GM18526 (cell line): Measurements from ENCODE around the gene SETBP1.

Experiments
- POLR2A ChIP-seq: IDR thresholded peaks from 3 replicates; pipeline ENCODE4 v1.6.1; 2011; ENCODE audit not compliant: insufficient read length; ENCODE audit errors: extremely low read depth

The SETBP1 gene

DNA sequence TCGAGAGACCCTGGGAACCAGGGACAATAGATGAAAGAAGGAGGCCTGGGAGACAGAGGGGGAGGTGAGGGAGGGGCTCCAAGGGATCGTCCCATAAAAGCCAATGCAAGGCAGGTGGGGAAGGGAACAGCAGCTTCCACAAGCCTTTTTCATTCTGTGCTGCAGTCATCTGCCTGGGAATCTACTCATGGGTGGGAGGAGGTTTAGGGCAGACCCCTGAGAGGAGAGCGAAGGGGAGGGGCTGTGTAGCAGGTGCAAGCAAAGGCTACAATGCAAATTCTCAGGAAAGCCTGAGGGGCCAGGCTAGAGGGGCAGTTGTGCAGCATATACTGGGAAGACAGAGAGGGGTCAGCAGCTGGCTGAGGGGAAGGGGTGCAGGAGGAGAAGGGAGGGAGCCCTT is 135.4 kb downstream of the SETBP1 start:
- TF ChIP-seq POLR2A: no peak

DNA sequence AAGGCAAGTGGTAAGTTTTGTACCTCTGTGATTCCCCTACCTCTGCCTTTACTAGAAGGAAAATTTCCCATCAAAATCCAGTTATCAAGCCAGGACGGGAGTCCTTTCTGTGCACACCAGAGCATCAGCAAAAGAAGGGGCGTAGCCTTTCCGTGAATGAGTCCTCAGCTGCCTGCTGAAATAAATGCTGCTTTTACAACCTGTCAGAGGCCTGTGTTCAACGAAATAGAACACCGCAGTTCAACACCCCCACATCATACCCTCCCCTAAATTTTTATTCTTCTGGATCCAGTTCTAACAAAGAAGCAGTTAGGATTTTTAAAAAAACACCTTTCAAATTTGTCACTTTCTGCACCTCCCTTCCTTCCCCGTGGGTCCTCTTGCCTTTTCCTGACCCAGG is 135.8 kb downstream of the SETBP1 start:
- TF ChIP-seq POLR2A: no peak

DNA sequence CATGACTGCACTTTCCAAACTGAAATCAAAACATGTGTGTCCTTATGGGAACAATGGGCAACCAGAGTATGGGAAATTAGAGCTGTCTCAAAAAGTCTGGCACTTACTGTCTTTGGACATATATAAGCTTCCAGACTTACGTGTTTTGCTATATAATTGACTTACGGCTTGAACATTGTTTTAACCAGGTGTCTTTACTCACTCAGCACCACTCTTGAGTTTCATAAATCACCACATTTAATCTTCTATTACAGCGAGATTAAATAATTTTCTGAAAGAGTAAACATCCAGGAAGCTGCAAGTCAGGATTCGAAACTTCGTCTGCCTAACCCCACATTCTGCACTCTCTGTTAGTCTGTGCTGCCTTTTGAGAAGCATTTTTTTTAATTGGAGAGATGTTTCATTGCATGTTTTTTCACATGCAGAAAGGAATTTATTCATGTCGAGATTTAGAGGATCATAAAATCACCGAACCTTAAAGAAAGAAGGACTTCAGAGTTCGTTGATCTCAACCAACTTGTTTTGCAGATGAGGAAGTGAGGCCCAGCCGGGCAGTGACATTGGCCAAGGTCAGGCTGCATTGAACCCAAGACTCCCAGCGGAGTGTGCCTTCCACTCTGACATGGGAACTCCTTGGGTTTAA is 137.3 kb downstream of the SETBP1 start:
- no peak for TF ChIP-seq POLR2A

DNA sequence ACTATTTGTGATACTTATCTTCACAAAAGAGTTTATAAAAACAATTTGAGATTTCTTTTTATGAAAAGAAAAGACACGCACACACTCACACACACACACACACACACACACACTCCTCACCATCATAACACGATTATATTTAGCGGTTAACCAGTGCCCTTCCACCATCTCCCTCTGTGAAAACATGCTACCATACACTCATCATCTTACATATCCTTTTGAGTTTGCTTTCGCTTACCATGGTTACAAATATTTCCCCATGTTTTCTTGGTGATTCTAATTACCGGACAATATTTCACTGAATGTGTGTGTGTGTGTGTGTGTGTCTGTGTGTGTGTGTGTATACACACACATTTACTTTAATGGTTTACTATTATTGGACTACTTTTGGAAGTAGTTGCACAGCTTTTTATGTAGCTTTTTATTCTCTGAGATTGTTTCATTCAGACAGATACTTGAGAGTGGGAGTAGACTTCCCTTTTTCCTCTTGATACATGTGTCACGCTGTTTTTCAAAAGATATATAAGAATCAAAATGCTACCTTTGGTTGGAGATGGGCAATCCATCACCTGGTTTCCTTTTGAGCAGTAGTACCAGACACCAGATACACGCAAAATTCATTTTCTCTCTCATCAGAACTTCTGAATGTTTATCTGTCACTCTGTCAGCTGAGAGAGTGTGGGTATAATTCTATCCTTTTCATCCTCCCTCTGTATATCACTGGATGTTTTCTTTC is 138.1 kb downstream of the SETBP1 start:
- TF ChIP-seq POLR2A: no peak

DNA sequence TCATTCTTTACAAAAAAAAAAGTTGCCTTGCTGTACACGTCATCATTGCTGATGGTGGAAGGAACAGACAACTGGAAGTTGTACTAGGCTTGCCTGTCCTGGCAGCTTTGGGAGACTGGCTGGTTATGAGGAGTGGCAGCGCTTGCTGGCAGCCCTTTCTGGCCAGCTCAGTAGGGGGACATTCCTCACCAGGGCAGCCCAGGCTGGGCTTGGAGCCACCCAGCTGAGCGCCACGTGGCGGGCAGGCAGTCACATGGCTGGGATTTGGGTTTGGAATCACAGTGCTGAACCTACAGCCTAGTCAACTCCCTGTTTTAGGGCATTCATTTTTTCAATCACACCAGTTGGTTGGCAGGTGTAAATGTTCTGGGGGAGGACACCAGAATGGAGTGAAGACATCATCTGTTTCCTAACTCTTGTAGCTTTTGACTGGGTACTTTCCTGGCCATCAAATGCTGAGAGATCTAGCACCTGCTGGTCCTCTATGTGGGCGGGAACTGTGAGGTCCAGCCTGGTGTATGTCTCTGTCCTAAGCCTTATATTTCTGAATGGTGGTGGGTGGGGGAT is 139.3 kb downstream of the SETBP1 start:
- no peak for TF ChIP-seq POLR2A

DNA sequence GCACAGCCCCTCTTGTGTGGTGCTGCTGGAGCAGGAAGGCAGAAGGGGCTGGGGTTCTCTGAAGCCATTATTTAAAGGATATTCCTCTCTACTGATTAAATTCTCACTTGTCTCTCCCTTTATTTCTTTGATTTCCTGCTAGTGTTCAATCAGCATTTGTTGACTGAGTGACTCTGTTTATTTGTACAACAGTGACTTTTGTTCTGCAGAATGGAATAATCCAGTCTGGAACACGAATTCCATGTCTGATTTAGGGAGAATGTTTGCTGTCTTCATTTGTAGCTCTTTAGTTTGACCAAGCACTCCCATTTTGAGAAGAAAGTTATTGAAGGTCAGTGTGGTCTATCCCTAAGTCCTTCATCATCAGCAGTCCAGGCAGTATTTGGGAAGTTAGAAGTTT is 141.2 kb downstream of the SETBP1 start:
- no peak for TF ChIP-seq POLR2A

DNA sequence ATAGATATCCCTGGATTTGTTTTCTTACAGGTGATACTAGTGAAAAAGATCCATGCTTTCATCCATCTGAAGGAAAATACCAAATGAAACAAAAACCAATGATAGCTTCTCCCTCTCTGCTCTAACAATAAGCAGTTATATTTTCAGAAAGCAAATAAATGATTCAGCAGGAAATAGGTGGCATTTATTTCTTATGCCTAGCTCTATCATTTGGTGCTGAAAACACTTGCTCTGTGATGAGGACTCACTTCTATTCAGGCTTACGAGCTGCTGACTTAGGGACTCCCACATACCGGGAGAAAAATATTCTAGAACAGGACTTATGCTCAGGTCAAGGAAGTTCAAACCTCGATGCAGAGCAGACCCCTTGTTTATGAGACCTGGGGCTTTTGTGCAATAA is 142.6 kb downstream of the SETBP1 start:
- no peak for TF ChIP-seq POLR2A

DNA sequence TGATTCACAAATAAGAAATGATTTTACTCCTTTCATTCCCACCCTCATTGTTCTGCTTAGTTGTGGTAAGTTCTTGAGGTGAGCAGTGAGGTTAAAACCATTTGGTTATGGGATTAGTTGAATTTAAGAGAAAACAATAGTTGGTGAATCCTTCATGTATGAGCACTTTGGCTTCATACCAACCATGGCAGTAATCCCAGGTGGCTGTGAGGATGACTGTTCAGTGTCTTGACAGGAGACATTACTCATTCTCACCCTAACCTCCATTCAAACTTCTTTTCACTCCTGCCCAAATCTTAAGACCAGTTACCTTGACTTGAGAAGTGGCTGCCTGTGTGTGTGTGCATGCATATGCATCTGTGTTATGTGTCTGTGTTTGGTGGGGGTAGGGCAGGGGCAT is 143.1 kb downstream of the SETBP1 start:
- no peak for TF ChIP-seq POLR2A

DNA sequence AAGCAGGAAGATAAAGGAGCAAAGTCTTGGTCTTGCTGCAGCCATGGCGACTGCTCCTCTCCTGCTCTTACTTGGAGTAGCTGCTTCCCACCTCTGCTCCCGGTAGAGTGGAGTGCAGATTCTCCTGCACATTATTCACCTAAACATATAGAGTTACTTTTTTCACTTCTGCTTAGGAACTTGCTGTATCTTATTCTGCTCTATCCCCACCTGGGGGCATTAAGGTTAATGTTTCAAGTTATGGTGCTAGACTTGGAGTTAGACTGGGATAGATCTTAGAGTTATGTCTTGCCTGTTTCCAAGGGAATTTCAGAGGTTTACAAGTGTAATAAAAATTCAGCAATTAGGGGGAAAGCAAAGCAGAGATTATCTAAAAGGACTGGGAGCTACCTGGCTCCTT is 144.2 kb downstream of the SETBP1 start:
- TF ChIP-seq POLR2A: no peak

DNA sequence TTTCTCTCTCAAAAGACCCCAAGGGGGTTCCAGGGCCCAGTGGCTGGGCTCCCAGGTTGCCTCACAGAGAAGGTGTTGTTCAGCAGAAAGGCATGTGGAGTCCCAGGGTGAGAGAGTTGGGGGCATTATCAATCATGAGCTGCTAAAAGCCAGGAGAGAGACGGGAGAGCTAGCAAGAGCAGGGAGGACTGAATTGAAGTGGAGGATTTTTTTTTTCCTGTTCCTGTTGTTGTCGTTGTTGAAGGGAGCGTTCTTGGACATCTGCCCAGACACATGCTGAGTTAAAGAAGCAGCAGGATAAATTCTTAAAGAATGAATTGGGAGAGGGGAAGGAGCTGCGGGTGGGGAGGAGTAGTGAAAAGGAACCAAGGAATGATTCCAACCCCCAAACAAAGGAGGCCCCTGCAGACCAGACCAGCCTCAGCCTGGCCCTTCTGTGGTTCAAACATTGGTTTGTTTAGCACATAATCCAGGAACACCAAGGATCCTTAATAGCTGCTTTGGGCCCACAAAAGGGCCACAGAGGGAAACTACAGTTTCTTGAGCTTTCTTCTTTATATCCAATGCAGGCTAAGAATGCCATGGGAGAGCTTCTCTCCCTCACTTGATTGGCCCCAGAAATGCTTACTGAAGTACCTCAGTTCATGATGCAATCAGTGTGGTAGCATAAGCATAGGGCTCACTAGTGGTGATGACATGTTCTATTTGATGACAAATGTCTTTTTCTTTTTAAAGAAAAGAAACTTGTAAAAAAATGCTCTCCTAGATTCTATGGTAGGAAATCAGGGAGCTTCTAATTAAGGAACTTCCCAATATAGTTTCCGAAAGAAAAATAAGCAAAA is 146.0 kb downstream of the SETBP1 start:
- no peak for TF ChIP-seq POLR2A

DNA sequence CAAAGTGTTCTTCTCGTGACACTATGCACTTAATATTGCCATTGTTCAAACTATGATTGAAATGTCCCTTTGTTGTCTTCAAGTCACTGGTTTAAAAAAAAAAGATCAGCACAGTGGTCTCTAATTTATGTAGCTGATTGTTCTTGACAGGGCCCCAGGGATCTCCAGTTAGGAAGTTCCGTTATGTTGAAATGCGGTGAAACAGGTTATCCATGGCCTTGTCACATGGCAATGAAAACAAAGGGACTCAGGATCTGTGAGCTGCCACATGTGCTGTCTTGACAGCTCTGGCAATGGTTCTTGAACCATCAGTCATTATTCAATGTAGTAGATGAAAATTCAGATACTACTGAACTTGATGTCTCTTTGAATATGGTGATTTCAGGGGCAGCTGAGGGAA is 147.4 kb downstream of the SETBP1 start:
- no peak for TF ChIP-seq POLR2A

DNA sequence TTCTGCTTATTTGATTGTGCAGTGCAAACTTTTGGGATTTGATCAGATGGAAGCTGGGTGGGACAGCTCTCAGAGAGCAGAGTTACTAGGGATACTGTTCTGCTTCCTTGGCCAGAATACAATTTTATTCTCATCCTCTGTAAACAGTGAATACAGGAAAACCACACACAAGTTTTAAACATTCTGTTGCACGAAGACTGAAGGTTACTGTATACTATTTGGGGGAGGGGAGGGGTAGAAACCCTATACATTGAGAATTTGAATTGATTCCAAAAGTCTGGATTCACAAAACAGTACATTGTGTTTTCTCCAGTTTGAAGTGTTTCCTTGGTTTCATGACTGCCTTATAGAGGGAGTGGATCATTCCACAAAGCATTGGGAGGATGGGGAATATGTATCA is 149.9 kb downstream of the SETBP1 start:
- no peak for TF ChIP-seq POLR2A

DNA sequence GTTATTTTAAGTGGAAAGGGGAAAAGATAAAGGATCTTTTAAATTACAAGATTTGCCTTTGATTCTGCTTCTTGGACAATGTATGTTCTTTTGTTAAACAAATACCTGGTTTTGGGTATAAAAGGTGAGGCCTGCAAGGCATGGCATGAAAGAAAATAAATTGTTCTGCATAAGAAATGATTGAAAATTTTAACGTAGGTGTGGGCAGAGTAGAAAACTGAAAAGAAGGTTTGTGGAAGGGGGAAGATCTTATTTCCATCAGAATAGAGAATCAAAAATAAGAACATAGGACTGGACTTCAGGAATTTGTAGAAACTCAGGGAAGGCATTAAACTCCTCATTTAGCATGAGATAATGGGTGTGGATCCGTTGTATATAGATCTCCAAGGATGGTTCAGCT is 153.1 kb downstream of the SETBP1 start:
- no peak for TF ChIP-seq POLR2A

DNA sequence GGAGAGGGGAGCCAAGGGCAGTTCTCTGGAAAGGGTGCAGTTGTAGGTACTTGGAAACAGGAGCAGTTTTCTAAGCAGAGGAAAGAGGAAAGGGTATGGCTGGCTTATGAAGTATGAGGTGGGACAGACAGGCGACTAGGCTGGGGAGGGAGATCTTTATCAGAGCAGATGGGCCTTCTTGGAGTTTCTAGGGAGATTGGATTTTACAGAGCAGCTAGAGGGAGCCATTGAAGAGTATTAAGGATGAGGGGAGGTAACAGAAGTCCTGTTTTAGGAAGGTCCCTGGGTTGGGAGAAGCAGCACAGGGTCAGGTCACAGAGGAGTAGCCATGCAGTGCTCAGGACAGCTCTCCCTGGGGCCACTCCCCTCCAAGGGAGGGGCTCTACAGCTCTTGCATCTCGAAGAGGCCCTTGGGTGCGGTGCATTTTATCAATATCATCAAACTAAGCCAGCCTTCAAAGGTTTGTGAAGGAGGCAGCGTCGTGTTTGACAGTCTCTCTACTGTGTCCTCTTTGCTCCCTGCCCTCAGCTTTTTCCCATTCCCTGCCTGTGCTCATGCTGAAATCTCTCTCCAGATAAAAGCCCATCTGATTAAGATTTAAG is 154.3 kb downstream of the SETBP1 start:
- no peak for TF ChIP-seq POLR2A

DNA sequence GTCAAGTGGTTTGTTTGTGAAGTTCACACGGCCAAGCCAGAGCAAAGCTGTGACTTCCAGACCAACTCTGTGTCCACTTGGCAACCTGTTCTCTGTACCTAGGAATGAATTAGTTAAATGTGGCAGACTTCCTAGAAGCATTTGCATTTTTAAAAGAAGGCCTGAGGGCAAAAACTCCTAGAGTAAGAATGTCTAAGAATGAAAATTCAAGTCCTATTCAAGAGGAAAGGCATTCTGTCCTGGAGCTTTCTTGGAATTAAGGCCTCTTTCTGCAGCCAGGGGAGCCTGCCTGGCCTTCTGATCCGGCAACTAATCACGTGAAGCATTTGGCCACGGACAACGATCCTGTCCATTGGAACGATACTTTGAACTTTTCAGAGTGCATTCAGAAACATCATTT is 155.0 kb downstream of the SETBP1 start:
- TF ChIP-seq POLR2A: no peak
